HG03354 (cell line): ENCODE data around the gene DUS3L.

Experiments
- ATAC-seq: cut with Tn5 transposase; IDR thresholded peaks from one replicate; pipeline ENCODE4 v1.9.1; 2021; ENCODE audit warnings: mild to moderate bottlenecking; ENCODE audit not compliant: unreplicated experiment, poor library complexity, severe bottlenecking

DUS3L gene

DNA sequence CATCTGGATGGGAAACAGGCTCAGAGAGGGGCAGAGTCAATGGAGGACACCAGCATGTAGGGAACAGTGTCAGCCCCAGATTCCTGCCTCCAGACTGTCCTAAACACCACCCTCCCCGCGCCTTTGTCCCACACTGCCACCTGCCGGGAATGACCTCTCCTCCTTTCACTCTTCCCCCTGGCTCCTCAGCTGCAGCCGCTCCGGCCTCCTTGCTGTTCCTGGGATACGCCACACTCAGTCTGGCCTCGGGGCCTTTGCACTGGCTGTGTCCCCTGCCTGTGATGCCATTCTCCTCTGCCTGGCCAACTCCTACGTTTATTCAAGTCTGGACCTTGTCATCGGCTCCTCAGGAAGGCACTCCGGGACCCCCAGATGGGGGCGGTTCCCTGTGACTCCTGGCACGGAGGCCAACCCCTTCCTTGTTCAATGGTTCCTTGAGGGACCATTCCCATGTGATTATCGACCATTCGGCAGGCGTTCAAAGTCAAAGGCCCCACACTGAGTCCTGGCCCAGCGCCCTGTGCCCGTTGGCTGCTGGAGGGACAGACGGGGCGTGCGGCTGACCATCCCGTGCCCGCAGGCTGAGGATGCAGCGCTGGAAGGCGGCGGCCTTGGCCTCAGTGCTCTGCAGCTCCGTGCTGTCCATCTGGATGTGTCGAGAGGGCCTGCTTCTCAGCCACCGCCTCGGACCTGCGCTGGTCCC, 32.8 kb upstream of the DUS3L start:
- no peak for ATAC-seq

DNA sequence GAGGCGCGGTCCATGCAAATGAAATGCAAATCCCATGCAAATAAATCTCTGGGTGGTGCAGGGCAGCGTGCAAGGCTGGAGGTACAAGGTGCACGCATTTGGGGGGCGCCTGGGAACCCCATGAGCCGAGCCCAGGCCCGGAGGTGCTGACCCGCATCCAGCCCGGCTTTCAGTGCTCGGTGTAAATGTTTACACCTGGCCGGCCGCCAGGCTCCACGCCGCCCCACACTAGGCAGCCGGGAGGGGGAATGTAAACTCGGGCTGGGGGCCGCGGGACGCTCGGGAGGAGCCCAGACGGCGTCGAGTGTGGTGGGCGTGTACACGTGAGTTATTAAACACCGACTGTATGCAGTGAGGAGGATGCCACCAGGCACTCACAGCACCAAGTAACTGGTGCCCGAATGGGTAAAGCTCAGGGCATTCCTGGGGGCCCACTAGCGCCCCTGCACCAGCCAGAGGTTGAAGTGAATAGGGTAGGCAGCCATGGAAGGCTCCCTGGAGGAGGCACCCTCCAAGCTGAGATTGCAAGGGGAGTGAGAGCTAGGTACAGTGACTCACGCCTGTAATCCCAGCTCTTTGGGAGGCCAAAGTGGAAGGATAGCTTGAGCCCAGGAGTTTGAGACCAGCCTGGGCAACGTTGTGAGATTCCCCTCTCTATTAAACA, 31.4 kb upstream of the DUS3L start:
- ATAC-seq: no peak

- ATAC-seq: no peak
Measured at GRCh38 chr19:5821521-5822180, 30.7 kb upstream of the DUS3L start.

DNA sequence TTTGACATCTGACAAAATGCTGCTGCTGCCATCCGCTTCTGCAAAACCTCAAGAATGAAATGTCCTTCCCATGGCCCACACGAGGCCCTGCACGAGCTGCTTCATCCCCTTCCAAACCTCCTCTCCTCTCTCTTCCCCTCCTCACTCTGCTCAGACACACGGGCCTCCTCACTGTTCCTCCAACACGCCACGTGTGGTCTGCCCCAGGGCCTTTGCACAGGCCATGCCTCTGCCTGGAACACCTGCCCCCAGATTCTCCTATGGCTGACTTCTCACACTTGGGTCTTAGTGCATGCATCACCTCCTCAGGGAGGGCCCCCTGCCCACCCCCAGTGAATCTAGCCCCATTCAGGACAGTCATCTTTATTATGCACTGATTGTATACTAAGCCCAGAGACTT, 29.8 kb upstream of the DUS3L start:
- ATAC-seq: no peak

DNA sequence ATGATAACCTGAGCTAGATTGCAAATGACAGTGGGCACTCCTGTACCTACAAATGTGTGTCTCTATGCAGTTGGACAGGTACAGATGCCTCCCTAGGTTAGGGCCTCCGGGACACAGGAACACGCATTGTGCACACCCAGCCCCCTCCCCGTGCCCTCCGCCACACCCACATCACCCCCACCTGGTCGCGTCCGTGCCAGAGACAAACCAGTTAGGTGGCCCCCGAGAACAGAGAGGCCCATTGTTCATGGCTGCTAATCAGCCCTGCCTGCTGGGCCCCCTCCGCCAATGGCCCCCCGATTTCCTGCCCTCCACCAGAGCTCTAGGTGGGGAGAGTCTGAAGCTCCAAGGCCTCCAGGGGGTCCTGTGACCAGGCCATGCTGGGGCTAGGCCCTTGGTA, 27.6 kb upstream of the DUS3L start:
- ATAC-seq: no peak

DNA sequence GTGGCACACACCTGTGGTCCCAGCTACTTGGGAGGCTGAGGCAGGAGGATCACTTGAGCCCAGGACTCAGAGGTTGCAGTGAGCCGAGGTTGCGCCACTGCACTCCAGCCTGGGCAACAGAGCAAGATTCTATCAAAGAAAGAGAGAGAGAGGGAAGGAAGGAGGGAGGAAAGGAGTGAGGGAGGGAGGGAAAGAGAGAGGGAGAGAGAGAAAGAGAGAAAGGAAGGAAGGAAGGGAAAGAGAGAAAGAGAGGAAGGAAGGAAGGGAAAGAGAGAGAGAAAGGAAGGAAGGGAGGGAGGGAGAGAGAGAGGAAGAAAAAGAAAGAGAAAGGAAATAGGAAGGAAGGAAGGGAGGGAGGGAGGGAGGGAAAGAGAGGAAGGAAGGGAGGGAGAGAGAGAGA, 26.3 kb upstream of the DUS3L start:
- no peak for ATAC-seq

DNA sequence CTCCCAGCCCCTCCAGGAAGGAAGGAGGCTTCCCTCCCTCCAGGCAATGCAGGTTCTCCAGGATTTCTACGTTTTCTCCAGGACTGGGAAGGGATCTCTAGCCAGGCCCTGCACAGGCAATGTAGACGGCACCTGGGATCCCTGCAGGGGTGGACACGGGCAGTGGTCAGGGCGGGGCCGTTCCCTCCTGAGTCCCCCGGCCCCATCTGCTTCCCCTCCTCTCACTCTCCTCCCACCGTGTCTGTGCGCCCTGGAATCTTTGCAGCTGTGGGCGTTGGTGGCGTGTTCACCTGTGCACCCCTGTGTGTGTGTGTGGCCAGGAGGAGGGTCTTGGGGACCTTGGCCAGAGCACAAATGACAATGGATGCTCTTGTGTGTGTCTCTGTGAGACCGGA, 23.9 kb upstream of the DUS3L start:
- ATAC-seq: no peak

GRCh38 chr19:5814123-5814851, 23.3 kb upstream of the DUS3L start:
- no peak for ATAC-seq

GRCh38 chr19:5811117-5811516, 20.2 kb upstream of the DUS3L start:
- no peak for ATAC-seq

DNA sequence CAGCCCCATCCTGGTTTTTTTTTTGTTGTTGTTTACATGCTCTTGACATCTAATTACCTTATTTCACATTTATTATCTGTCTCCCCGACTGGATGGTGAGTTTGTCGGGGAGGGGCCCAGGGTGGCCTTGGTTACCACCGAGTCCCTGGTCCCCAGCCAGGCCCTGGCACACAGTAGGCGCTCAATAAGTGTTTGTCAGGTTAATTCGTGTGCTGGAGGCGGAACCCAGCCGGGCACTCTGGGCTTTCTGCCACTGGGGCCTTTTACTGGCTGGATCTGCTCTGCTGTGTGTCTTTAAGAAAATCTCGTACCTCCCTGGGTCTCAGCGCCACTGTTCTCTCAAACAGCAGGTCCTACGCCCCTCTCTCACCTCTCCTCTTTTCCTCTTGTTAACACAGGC, 18.5 kb upstream of the DUS3L start:
- ATAC-seq: no peak

DNA sequence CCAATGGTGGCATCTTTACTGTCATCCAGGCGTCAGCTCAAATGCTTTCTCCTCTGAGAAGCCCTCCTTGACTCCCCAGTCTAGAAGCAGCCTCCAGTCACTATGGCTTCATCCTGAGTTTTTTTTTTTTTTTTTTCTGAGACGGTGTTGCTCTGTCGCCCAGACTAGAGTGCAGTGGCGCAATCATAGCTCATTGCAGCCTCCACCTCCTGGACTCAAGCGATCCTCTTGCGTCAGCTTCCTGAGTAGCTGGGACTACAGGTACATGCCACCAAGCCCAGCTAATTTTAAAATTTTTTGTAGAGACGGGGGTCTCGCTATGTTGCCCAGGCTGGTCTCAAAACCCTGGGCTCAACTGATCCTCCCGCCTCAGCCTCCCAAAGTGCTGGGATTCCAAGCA, 18.1 kb upstream of the DUS3L start:
- ATAC-seq: no peak

GRCh38 chr19:5808120-5808816, 17.3 kb upstream of the DUS3L start:
- no peak for ATAC-seq

DNA sequence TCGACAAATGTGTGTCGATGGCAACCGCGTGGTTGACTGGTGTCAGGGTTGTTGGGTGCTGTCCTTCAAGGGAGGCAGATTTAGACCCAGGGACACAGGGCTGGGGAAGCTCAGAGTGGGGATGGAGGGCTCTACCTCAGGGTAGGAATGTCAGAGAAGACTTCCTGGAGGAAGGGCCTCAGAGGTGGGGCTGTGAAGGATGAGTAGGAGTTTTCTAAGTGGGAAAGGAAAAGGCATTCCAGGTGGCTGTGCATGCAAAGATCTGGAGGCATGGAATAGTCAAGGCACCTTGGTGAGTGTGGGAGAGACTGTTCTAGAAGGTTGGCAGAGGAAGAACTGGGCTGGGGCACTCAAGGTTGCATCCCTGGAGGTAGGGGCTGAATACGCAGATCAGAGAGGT, 15.9 kb upstream of the DUS3L start:
- ATAC-seq: no peak

DNA sequence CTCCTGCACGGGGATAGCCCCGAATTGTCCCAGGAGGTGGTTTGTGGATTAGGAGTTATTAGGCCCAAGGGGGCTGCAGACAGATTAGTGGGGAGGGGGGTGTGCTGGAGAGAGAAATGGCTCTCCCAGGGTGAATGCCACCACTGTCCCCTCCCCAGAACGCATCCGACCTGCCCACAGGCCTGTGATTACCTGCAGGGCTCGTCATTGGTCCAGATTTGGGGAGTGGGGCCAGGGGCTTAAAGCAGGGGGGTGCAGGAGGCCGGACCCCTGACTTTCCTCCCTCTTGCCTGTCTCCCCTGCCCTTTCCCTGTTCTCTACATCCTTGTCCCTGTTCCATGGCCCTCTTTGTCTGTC, 15.1 kb upstream of the DUS3L start:
- no peak for ATAC-seq

DNA sequence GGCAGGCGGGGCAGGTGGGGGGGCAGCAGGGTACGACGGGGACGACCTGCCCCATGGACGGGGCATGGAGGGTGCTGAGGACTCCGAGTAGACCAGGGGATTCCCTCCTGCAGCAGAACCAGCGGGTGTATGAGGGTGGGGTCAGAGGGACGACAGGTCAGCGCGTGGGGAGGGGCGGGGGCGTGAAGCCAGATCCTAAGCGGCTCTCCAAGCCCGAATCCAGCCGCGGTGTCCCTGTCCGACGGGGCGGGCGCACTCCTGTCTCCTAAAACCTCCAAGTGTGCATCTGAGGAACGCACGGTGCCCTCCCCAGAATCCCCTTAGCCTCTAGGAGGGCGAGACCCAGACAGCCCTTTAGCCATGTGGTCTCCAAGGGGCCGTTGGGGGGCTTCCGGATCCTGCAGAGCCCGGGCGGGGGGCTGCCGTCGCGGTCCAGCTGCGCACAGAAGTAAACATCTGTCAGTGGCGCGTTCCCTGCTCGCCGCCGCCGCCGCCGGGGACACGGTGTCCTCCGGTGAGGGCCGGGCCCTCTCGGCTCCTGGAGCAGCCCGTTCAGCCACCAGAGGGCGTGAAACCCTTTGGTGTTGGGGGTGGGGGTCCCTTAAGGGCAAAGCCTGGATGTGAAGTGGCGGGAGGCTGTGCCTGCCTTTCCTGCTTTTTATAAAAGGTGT, 14.6 kb upstream of the DUS3L start:
- no peak for ATAC-seq

DNA sequence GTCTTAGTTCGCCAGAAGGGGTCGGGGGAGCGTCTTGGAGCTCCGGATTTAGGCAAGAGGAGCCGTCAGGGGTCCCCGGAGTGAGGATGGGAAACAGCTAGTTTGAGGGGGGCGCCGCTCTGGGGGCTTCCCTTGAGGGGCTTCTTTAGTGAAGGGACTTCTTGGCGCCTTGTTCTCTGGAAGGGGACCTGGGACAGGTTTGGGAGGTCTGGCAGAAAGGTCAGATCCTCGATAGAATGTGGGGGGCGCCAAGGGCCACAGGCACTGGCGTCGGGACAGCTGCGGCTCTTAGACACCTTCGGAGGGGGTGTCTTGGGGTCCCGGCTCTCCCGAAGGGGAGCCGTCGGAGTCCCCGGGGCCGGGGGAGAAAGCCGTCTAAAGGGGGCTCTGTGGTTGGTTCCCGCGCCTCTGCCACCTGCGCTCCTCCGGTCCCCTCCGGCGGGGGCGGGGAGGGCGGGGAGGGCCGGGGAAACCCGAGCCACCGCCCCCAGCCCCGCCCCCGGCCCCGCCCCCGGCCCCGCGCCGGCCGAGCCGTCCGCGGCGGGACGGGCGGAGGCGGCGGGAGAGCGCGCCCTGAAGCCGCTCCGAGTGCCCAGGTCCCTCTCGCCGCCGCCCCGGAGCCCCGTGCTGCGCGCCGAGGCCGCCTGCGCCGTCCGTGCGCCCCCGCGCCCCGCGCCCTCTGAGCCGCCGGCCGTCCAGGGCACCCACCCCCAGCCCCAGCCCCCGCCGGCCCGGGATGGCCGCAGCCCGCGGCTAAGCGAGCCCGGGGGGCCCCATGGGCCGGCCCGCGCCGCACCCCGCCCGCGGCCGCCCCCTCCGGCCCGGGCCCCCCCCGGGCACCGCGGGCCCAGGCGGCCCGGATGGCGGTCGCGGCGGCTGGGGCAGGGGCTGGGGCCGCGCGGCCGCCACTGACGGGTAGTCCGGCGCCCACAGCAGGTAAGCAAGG, 13.8 kb upstream of the DUS3L start, which contains the start of gene NRTN:
NRTN (plus strand) TSS at position 552 of the 946 bp plus-strand sequence. CDS start 19,099 bp downstream, outside the sequence.
- no peak for ATAC-seq

DNA sequence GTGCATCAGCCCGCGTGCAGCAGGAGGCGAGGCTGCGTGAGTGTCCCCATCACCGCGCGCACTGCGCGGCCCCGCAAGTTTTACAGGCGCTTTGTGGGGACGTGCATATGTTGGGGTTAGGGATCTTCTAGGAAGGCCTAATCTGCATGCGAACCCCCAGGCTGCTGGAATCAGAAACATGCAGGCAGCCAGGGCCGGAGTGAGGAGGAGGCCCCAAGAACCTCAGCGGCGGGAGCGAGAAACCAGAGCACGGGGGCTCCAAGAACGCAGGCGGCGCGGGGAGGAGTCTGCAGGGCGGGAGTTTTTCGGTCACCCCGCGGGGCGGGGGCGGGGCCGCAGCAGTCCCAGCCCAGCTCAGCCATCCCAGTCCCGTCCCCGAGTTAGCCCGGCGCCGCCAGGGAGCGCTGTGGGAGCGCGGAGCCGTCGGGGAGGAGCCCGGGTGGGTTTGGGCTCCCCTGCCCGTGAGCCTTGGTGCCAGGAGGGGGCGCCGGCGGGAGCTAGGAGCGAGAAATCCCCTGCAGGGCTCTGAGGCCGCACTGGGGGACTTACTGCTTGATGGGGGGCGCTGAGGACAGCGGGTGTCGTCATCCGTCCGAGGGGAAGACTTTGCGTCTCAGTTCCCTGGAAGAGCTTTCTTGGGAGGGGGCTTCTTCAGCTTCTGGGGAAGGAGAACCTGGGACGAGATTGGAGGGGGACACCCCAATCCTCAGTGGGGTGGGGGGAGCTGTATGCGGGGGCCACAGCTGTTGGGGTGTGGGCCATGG, 13.0 kb upstream of the DUS3L start:
- ATAC-seq: peak; percentile 75

DNA sequence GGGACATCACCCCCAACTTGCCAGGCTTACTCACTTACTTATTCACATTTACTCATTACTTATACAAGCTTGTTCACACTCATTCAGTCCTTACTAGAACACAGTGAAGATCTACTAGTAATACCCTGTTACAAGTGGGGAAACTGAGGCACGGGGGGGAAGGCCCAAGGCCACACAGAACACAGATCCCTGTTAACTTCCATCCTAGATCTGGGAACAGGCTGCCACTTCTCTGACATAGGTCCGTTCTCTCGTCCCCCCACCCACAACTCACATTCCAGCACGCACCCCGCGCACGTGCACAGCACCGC, 12.4 kb upstream of the DUS3L start:
- ATAC-seq: no peak
